CD4-positive, alpha-beta T cell treated with Interferon gamma for 1 hour (primary cell): ENCODE results near the gene MACROD2.

Experiments used
- DNase-seq: peaks from one replicate; pipeline ENCODE4 v3.0.0-alpha.2; 2020

MACROD2 gene

GRCh38 chr20:16083639-16084280 is 2088.4 kb downstream of the MACROD2 start:
- DNase-seq: no peak

GRCh38 chr20:16095226-16095625 is 2099.9 kb downstream of the MACROD2 start:
- no peak for DNase-seq

GRCh38 chr20:16096756-16097326 is 2101.5 kb downstream of the MACROD2 start:
- no peak for DNase-seq

- no peak for DNase-seq
These were observed 2102.5 kb downstream of the MACROD2 start for GRCh38 chr20:16097788-16098187.

- no peak for DNase-seq
These were observed 2103.7 kb downstream of the MACROD2 start for GRCh38 chr20:16098890-16099639.

- no peak for DNase-seq
These were observed 2104.8 kb downstream of the MACROD2 start for GRCh38 chr20:16100111-16100510.

GRCh38 chr20:16100767-16101166 is 2105.5 kb downstream of the MACROD2 start:
- no peak for DNase-seq
